Muscle layer of colon (tissue), 2 donors: ENCODE results near the gene VPS41.

Source experiments
- H3K27ac ChIP-seq: one replicate; pipeline ENCODE4 v1.7.0; 2013; ENCODE audit warnings: low read depth, mild to moderate bottlenecking, low read length, moderate library complexity
- H3K27me3 ChIP-seq, 2 donors: one replicate each; pipeline ENCODE4 v1.7.0; 2013; ENCODE audit warnings: low read length in 2 of 2, mild to moderate bottlenecking in 2 of 2; ENCODE audit not compliant: insufficient read depth in 2 of 2, control insufficient read depth in 1 of 2
- H3K36me3 ChIP-seq: one replicate; pipeline ENCODE4 v1.7.0; 2013; ENCODE audit warnings: mild to moderate bottlenecking, low read length; ENCODE audit not compliant: insufficient read depth
- H3K4me1 ChIP-seq: one replicate; pipeline ENCODE4 v1.7.0; 2013; ENCODE audit warnings: mild to moderate bottlenecking, low read length; ENCODE audit not compliant: insufficient read depth
- H3K4me3 ChIP-seq, 2 donors: one replicate each; pipeline ENCODE4 v1.7.0; 2013; ENCODE audit warnings: low read length in 2 of 2, low read depth in 1 of 2, mild to moderate bottlenecking in 1 of 2, moderate library complexity in 1 of 2
- H3K9ac ChIP-seq: one replicate; pipeline ENCODE4 v1.7.0; 2013; ENCODE audit warnings: low read length
- H3K9me3 ChIP-seq: one replicate; pipeline ENCODE4 v1.7.0; 2013; ENCODE audit warnings: mild to moderate bottlenecking, low read length
- donor health status: abdominal sarcoma.
- donor health status: Adenocarcinoma of cecum.

VPS41 gene

DNA sequence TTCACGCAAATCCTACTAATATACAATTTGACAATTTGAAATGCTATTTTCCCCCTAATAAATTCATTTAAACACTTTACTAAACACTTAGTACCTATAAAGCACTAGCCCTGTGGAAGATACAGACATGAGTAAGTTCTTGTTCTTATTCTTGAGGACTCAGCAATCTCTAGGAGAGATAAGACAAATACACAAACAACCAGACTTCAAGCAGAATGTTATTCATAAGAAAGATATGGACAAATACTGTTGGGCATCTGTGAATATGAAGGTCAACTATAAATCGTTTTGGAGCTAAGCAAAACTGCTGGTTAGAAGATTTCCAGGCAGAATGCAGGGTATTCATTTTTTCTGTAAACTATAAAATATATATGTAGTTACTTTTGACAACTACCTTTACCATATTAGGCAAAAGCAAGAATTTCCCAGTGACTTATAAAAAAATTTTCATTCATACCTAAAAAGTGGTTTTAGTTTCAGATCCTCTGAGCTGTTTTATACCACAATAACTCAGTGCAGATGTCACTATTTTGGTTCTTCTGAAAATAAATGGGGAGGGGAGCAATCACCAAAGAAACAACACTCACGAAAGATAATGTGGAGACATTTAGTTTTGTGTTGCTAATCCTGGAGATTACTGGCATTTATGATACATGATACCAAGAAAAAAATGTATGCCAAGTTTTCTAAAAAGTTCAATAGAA is 3.8 kb downstream of the VPS41 start:
- H3K9me3 ChIP-seq: no peaks in the 10 kb centered on the region
- no peaks in the 10 kb centered on the region for H3K36me3 ChIP-seq
- H3K4me1 ChIP-seq: peaks cover 7% of the 10 kb centered on the region
- H3K4me3 ChIP-seq: no peak overlapping the region
- H3K27ac ChIP-seq: no peak overlapping the region
- no peaks in the 10 kb centered on the region for H3K27me3 ChIP-seq
- no peak overlapping the region for H3K9ac ChIP-seq

- H3K9ac ChIP-seq: no peak overlapping the region
- H3K4me3 ChIP-seq: no peak overlapping the region
- H3K36me3 ChIP-seq: no peaks in the 10 kb centered on the region
- no peak overlapping the region for H3K27ac ChIP-seq
- peaks cover 1% of the 10 kb centered on the region for H3K4me1 ChIP-seq
- no peaks in the 10 kb centered on the region for H3K27me3 ChIP-seq
- H3K9me3 ChIP-seq: no peaks in the 10 kb centered on the region
Observed at GRCh38 chr7:38903057-38903456, 5.9 kb downstream of the VPS41 start.

- Histone ChIP-seq H3K4me3 (no peak overlapping the region), H3K9ac (no peak overlapping the region), H3K27ac (no peak overlapping the region), H3K4me1 (no peaks in the 10 kb centered on the region), H3K36me3 (no peaks in the 10 kb centered on the region), H3K9me3 (no peaks in the 10 kb centered on the region), H3K27me3 (no peaks in the 10 kb centered on the region)
Observed at GRCh38 chr7:38902449-38902848, 6.5 kb downstream of the VPS41 start.

- H3K9ac ChIP-seq: no peak overlapping the region
- no peaks in the 10 kb centered on the region for H3K27me3 ChIP-seq
- no peak overlapping the region for H3K4me3 ChIP-seq
- H3K36me3 ChIP-seq: no peaks in the 10 kb centered on the region
- no peaks in the 10 kb centered on the region for H3K9me3 ChIP-seq
- H3K4me1 ChIP-seq: no peaks in the 10 kb centered on the region
- H3K27ac ChIP-seq: no peak overlapping the region
Observed at GRCh38 chr7:38893061-38893460, 15.9 kb downstream of the VPS41 start.

DNA sequence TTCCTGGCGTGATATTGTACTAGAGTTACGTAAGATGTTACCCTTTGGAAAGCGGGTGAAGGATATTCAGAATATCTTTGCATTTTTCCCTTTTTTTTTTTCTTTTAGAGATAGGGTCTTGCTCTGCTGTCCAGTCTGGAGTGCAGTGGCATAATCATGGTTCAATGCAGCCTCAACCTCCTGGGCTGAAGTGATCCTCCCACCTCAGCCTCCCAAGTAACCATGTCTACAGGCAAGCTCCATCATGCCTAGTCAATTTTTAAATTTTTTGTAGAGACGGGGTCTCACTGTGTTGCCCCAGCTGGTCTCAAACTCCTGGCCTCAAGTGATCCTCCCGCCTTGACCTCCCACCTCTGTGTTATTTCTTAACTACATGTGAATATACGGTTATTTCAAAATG is 18.4 kb downstream of the VPS41 start:
- Histone ChIP-seq H3K36me3 (no peaks in the 10 kb centered on the region), H3K4me1 (no peaks in the 10 kb centered on the region), H3K27ac (no peak overlapping the region), H3K4me3 (no peak overlapping the region), H3K9me3 (no peaks in the 10 kb centered on the region), H3K9ac (no peak overlapping the region), H3K27me3 (no peaks in the 10 kb centered on the region)

- Histone ChIP-seq H3K9me3 (no peaks in the 10 kb centered on the region), H3K27ac (no peak overlapping the region), H3K36me3 (no peaks in the 10 kb centered on the region), H3K27me3 (no peaks in the 10 kb centered on the region), H3K4me3 (no peak overlapping the region), H3K4me1 (no peaks in the 10 kb centered on the region), H3K9ac (no peak overlapping the region)
Observed at GRCh38 chr7:38889872-38890432, 19.0 kb downstream of the VPS41 start.

GRCh38 chr7:38889079-38889478 is 19.9 kb downstream of the VPS41 start:
- Histone ChIP-seq H3K27me3 (no peaks in the 10 kb centered on the region), H3K9ac (no peak overlapping the region), H3K9me3 (no peaks in the 10 kb centered on the region), H3K4me3 (no peak overlapping the region), H3K27ac (no peak overlapping the region), H3K36me3 (no peaks in the 10 kb centered on the region), H3K4me1 (no peaks in the 10 kb centered on the region)

DNA sequence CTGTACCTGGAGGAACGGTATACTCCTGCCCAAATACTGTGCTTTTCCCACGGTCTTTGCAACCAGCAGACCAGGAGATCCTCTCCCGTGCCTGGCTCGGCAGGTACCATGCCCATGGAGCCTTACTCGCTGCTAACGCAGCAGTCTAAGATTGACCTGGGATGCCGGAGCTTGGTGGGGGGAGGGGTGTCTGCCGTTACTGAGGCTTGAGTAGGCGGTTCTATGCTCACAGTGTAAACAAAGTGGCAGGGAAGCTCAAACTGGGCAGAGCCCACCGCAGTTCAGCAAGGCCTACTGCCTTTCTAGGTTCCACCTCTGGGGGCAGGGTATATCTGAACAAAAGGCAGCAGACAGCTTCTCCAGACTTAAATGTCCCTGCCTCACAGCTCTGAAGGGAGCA is 22.7 kb downstream of the VPS41 start:
- Histone ChIP-seq H3K36me3 (no peaks in the 10 kb centered on the region), H3K9me3 (no peaks in the 10 kb centered on the region), H3K4me1 (no peaks in the 10 kb centered on the region), H3K4me3 (no peak overlapping the region), H3K9ac (no peak overlapping the region), H3K27me3 (no peaks in the 10 kb centered on the region), H3K27ac (no peak overlapping the region)

DNA sequence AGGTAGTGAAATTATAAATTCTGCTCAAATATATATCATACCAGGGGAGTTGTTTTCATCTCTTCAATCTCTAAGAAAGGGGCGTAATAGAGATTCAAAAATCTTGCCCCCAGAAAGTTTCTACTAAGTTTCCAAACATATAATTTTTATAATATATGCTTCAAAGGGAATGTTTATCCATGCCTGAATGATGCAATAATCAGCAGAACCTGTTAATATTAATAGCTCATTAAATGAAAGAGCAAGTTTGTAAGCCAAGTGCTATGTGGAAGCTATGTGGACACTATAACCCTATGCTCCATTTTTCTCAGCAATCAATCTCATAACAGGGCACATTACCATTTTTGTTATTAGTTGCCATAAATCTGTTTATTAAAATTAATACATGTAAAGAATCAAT is 25.3 kb downstream of the VPS41 start:
- H3K36me3 ChIP-seq: no peaks in the 10 kb centered on the region
- H3K27ac ChIP-seq: no peak overlapping the region
- H3K9ac ChIP-seq: no peak overlapping the region
- H3K4me3 ChIP-seq: no peak overlapping the region
- no peaks in the 10 kb centered on the region for H3K9me3 ChIP-seq
- H3K4me1 ChIP-seq: no peaks in the 10 kb centered on the region
- H3K27me3 ChIP-seq: no peaks in the 10 kb centered on the region

DNA sequence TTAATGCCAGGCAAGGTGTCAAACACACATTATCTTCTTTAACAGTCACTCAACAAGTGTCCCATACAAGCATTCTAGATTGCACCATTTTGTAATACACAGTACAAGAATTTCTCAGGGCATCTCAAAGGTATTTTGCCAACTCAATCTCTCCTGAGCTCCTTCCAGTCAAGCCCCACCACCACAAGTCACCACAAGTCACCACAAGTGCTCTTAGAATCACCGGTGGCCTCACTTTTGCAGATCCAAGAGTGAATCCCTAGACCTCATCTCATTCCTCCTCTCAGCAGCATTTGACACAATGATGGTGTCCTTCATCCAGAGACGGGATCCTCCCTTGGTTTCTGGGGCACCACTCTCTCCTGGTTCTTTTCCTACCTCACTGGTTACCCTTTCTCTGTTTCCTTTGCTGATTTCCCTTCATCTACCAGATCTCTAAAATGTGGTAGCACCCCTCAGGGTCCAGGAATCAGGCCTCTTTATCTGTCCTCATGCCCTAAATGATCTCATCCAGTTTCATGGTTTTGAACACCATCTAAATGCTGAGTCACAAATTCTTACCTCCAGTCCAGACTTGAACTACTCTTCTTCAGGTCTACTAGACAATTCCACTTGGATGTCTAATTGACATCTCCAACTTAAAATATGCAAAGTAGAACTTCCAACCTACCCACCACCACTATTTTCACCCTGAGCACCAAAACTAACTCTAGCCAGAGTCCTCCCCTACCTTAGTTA is 26.9 kb downstream of the VPS41 start:
- H3K36me3 ChIP-seq: no peaks in the 10 kb centered on the region

GRCh38 chr7:38881015-38881414 is 28.0 kb downstream of the VPS41 start:
- Histone ChIP-seq H3K27me3 (no peaks in the 10 kb centered on the region), H3K36me3 (no peaks in the 10 kb centered on the region), H3K9ac (no peak overlapping the region), H3K4me1 (no peaks in the 10 kb centered on the region), H3K27ac (no peak overlapping the region), H3K9me3 (no peaks in the 10 kb centered on the region), H3K4me3 (no peak overlapping the region)

More for the DNA sequence above, 26.9 kb downstream of the VPS41 start:
- Histone ChIP-seq H3K4me1 (no peaks in the 10 kb centered on the region), H3K9me3 (no peaks in the 10 kb centered on the region), H3K27ac (no peak overlapping the region), H3K9ac (no peak overlapping the region), H3K27me3 (no peaks in the 10 kb centered on the region), H3K4me3 (no peak overlapping the region)
